ENCODE results near the gene HBG1. TPM values are rescaled to one million over a fixed set of nuclear protein-coding genes. Genes with fewer than 3 reads are reported as not detected.

HBG1 gene
- total and polyA plus RNA-seq, 10 of the 15 experiments (the other 5 are each of a cell fraction or from before 2014, with no cell fraction given), result 0.84 to 2.3 (median 1.9) TPM; not detected in 5

- FAIRE-seq (no peak), ATAC-seq (no peak; the same call in 2 of the 3 replicates), DNase-seq (ENCODE audit: low read depth, low spot score) (no peak)
- BruUV-seq (replicated peaks), result no TSS peak
- Histone ChIP-seq H3K4me1 (ENCODE audit: control insufficient read depth, insufficient read depth, low read length) (no peaks in the 10 kb centered on the region), H3K27me3 (replicated peaks in 1 of 2; ENCODE audit: control insufficient read depth in 2 of 2, insufficient read depth in 2 of 2, low read length in 1 of 2) (no peaks in the 10 kb centered on the region), H4K20me1 (ENCODE audit: control insufficient read depth, insufficient read depth) (no peaks in the 10 kb centered on the region), H3K27ac (ENCODE audit: control insufficient read depth, insufficient read depth) (no peak overlapping the region), H3K9ac (ENCODE audit: control insufficient read depth, insufficient read depth, low read length) (no peak overlapping the region), H3K36me3 (ENCODE audit: control insufficient read depth in 2 of 2, insufficient read depth in 2 of 2, low read length in 1 of 2) (no peaks in the 10 kb centered on the region), H3K9me3 (replicated peaks; ENCODE audit: control insufficient read depth, insufficient read depth, low read length) (no peaks in the 10 kb centered on the region), H3K79me2 (ENCODE audit: control insufficient read depth, insufficient read depth, low read length) (no peaks in the 10 kb centered on the region), H3K4me2 (ENCODE audit: control insufficient read depth, insufficient read depth) (no peak overlapping the region), H3K4me3 (no peak overlapping the region), H2AFZ (ENCODE audit: control insufficient read depth, low read depth, low read length) (no peak overlapping the region)
- WGBS (ENCODE audit: insufficient coverage, insufficient replicate concordance, low lambda C conversion rate, missing lambda C conversion rate), result 10% methylated on average over 4 of the region's 4 CpGs
- RAD21 ChIA-PET (ENCODE audit: unreplicated experiment), result no interaction called here
- intact Hi-C loops (cut with micrococcal nuclease; ENCODE audit: unreplicated experiment) (no loop called here), in situ Hi-C loops (cut with MboI) (no loop called here)
- POLR2A ChIA-PET, result no interaction called here
- CTCF ChIA-PET, result interaction anchor here (1.2 kb wide), 1 partner anchor 12 kb away, joined by 3 read pairs; no protein-coding TSS in a partner anchor
- 0 out of 2 replicates have a peak, but pooled peaks have one; percentile 15 for TF ChIP-seq ATF7 (IDR thresholded peaks at IDR 0.05; ENCODE audit: low read depth)
- no peak for TF ChIP-seq SP1 (IDR thresholded peaks at IDR 0.05; ENCODE audit: low read depth, low read length)
- SMC1A ChIA-PET (ENCODE audit: uncharacterized antibody, unreplicated experiment), result no interaction called here
Observed at GRCh38 chr11:5272395-5273017, 22.8 kb upstream of the HBG1 start.

- in situ Hi-C loops (cut with MboI), result no loop called here
- ChIA-PET RAD21 (ENCODE audit: unreplicated experiment) (no interaction called here), SMC1A (ENCODE audit: uncharacterized antibody, unreplicated experiment) (no interaction called here), POLR2A (no interaction called here), CTCF (no interaction called here)
- DNase-seq (ENCODE audit: low read depth, low spot score), result no peak
- FAIRE-seq, result no peak
- intact Hi-C loops (cut with micrococcal nuclease; ENCODE audit: unreplicated experiment), result no loop called here
- Histone ChIP-seq H3K36me3 (ENCODE audit: control insufficient read depth in 2 of 2, insufficient read depth in 2 of 2, low read length in 1 of 2) (no peaks in the 10 kb centered on the region), H3K4me1 (ENCODE audit: control insufficient read depth, insufficient read depth, low read length) (no peaks in the 10 kb centered on the region), H3K4me2 (ENCODE audit: control insufficient read depth, insufficient read depth) (no peak within 1 kb of the TSS), H3K79me2 (ENCODE audit: control insufficient read depth, insufficient read depth, low read length) (no peaks in the 10 kb centered on the region), H3K9ac (ENCODE audit: control insufficient read depth, insufficient read depth, low read length) (no peak within 1 kb of the TSS), H4K20me1 (ENCODE audit: control insufficient read depth, insufficient read depth) (no peaks in the 10 kb centered on the region), H3K9me3 (replicated peaks; ENCODE audit: control insufficient read depth, insufficient read depth, low read length) (no peaks in the 10 kb centered on the region), H3K27ac (ENCODE audit: control insufficient read depth, insufficient read depth) (no peak within 1 kb of the TSS), H3K27me3 (replicated peaks in 1 of 2; ENCODE audit: control insufficient read depth in 2 of 2, insufficient read depth in 2 of 2, low read length in 1 of 2) (no peaks in the 10 kb centered on the region), H2AFZ (ENCODE audit: control insufficient read depth, low read depth, low read length) (no peak within 1 kb of the TSS), H3K4me3 (no peak within 1 kb of the TSS)
- no peak for ATAC-seq
- BruUV-seq (replicated peaks), result no TSS peak
- WGBS (ENCODE audit: insufficient coverage, insufficient replicate concordance, low lambda C conversion rate, missing lambda C conversion rate), result 23% methylated on average over 4 of the region's 4 CpGs
- TF ChIP-seq SMAD5 (IDR thresholded peaks at IDR 0.05; ENCODE audit: low read depth) (no peak), ZNF274 (IDR thresholded peaks at IDR 0.05; ENCODE audit: insufficient read depth, insufficient read length) (no peak), ETV6 (conservative IDR thresholded peaks at IDR 0.05 in 1 of 2, IDR thresholded peaks at IDR 0.05 in 1 of 2; ENCODE audit: borderline replicate concordance in 1 of 2, low read depth in 1 of 2) (no peak), E4F1 (IDR thresholded peaks at IDR 0.05; ENCODE audit: borderline replicate concordance, partially characterized antibody) (no peak), MTA2 (IDR thresholded peaks at IDR 0.05; ENCODE audit: low read depth) (no peak), TARDBP (IDR thresholded peaks at IDR 0.05; ENCODE audit: borderline replicate concordance) (no peak), USF1 (IDR thresholded peaks at IDR 0.05; ENCODE audit: borderline replicate concordance, extremely low read length, insufficient read depth, low read depth, low read length) (no peak), BMI1 (IDR thresholded peaks at IDR 0.05; ENCODE audit: borderline replicate concordance) (no peak)
Observed at GRCh38 chr11:5269715-5270147, 20.1 kb upstream of the HBG1 start, which contains the start of gene HBE1. Gene HBE1 (minus strand): TSS chr11:5269945. CDS start chr11:5269890, 55 bp downstream.

Data from GM12878 (cell line).